ENCODE data around the gene KCNAB3. TPM values are rescaled to one million over a fixed set of nuclear protein-coding genes. Genes with fewer than 3 reads are reported as not detected.
A peak's percentile ranks its signal among the peaks of the same experiment; 100 is the strongest.

KCNAB3 gene
- total RNA-seq, 4 donors from 2014 or later = 0.10 to 0.49 (median 0.24) TPM

- no peak overlapping the region for H3K4me3 ChIP-seq (ENCODE audit: low read depth, poor library complexity, severe bottlenecking)
- DNase-seq (ENCODE audit: low spot score in 2 of 2) = peak in 1 of 2 donors; percentile 49
- TF ChIP-seq POLR2A (IDR thresholded peaks at IDR 0.05) = no peak
- no peak for TF ChIP-seq CTCF (IDR thresholded peaks at IDR 0.05)
- intact Hi-C loops (cut with DNase I; ENCODE audit: low total_unique reads) = no loop called here
- 93 to 94% methylated on average over 7 of the region's 7 CpGs for WGBS, 2 donors
Measured at GRCh38 chr17:7878234-7878633, 51.4 kb downstream of the KCNAB3 start.

- intact Hi-C loops (cut with DNase I; ENCODE audit: low total_unique reads) = no loop called here
Measured at GRCh38 chr17:7875804-7876370, 53.8 kb downstream of the KCNAB3 start.

GRCh38 chr17:7873051-7873450 is 56.6 kb downstream of the KCNAB3 start:
- intact Hi-C loops (cut with DNase I; ENCODE audit: low total_unique reads) = no loop called here
- no peak overlapping the region for H3K4me3 ChIP-seq (ENCODE audit: low read depth, poor library complexity, severe bottlenecking)
- TF ChIP-seq CTCF (IDR thresholded peaks at IDR 0.05) (no peak), POLR2A (IDR thresholded peaks at IDR 0.05) (no peak)
- 66 to 75% methylated on average over 4 of the region's 4 CpGs for WGBS, 2 donors
- DNase-seq (ENCODE audit: low spot score in 2 of 2) = peak in 1 of 2 donors; percentile 6

More at GRCh38 chr17:7875804-7876370, 53.8 kb downstream of the KCNAB3 start:
- 79% methylated on average over 2 of the region's 2 CpGs for WGBS, 2 donors
- TF ChIP-seq POLR2A (IDR thresholded peaks at IDR 0.05) (no peak), CTCF (IDR thresholded peaks at IDR 0.05) (no peak)
- DNase-seq (ENCODE audit: low spot score in 2 of 2) = no peak
- no peak overlapping the region for H3K4me3 ChIP-seq (ENCODE audit: low read depth, poor library complexity, severe bottlenecking)

Other genes with a start within 250 kb of the KCNAB3 start
- gene TP53, start 242.4 kb downstream of the KCNAB3 start, total RNA-seq = 10 to 100 TPM; 42.8 to 57.3 (median 50.8) TPM
- 1 to 10 TPM; 1.1 to 5.4 (median 4.5) TPM for gene WRAP53, start 241.4 kb downstream of the KCNAB3 start, total RNA-seq
- gene EFNB3, start 224.7 kb downstream of the KCNAB3 start, total RNA-seq = 1 to 10 TPM; 5.4 to 8.5 (median 7.6) TPM
- under 1 TPM in 3 of 4 donors, not detected in 1; under 0.01 to 0.10 (median 0.05) TPM for gene DNAH2, start 212.1 kb downstream of the KCNAB3 start, total RNA-seq
- gene KDM6B, start 95.6 kb downstream of the KCNAB3 start, total RNA-seq = 10 to 100 TPM; 12.5 to 30.9 (median 18.0) TPM
- gene TMEM88, start 74.8 kb downstream of the KCNAB3 start, total RNA-seq = 1 to 10 TPM in 3 of 4 donors, under 1 TPM in 1; 0.91 to 5.9 (median 3.4) TPM
- gene NAA38, start 72.3 kb downstream of the KCNAB3 start, total RNA-seq = 100 to 1,000 TPM in 1 of 4 donors, 10 to 100 TPM in 3; 56.8 to 101 (median 91.3) TPM
- gene CYB5D1, start 71.9 kb downstream of the KCNAB3 start, total RNA-seq = 10 to 100 TPM in 1 of 4 donors, 1 to 10 TPM in 3; 7.0 to 14.1 (median 9.1) TPM
- gene CHD3, start 41.1 kb downstream of the KCNAB3 start, total RNA-seq = 10 to 100 TPM; 36.8 to 71.1 (median 54.8) TPM
- gene RNF227, start 13.6 kb downstream of the KCNAB3 start, total RNA-seq = 100 to 1,000 TPM; 111 to 202 (median 172) TPM
- gene TRAPPC1, start 2.1 kb upstream of the KCNAB3 start, total RNA-seq = 10 to 100 TPM; 39.8 to 62.5 (median 52.2) TPM
- gene CNTROB, start 2.4 kb upstream of the KCNAB3 start, total RNA-seq = 10 to 100 TPM; 23.4 to 43.1 (median 27.0) TPM
- under 1 TPM in 1 of 4 donors, not detected in 3; 0.13 TPM for gene GUCY2D, start 72.8 kb upstream of the KCNAB3 start, total RNA-seq
- gene ALOX15B, start 109.2 kb upstream of the KCNAB3 start, total RNA-seq = 100 to 1,000 TPM in 1 of 4 donors, 10 to 100 TPM in 3; 13.9 to 116 (median 59.9) TPM
- gene ALOX12B, start 157.9 kb upstream of the KCNAB3 start, total RNA-seq = 100 to 1,000 TPM; 131 to 246 (median 157) TPM
- gene ALOXE3, start 188.7 kb upstream of the KCNAB3 start, total RNA-seq = 100 to 1,000 TPM in 1 of 4 donors, 10 to 100 TPM in 3; 73.8 to 143 (median 88.2) TPM
- gene HES7, start 194.2 kb upstream of the KCNAB3 start, total RNA-seq = not detected
- gene PER1, start 222.5 kb upstream of the KCNAB3 start, total RNA-seq = 100 to 1,000 TPM; 197 to 545 (median 266) TPM
- 10 to 100 TPM; 43.5 to 58.9 (median 49.3) TPM for gene VAMP2, start 233.1 kb upstream of the KCNAB3 start, total RNA-seq
- 10 to 100 TPM; 15.9 to 21.0 (median 17.6) TPM for gene TMEM107, start 246.5 kb upstream of the KCNAB3 start, total RNA-seq

Data from lower leg skin (tissue), 4 donors.